K562 (cell line): ENCODE data around the gene TSEN54. TPM values are rescaled to one million over a fixed set of nuclear protein-coding genes. Genes with fewer than 3 reads are reported as not detected.

Experiments
- ATAC-seq: fragments of 200-7000 bp; cut with Tn5 transposase; 3 replicates; pipeline ENCODE4 v1.9.1; 2020; ENCODE audit warnings: moderate library complexity
- BruUV-seq: library from RNA; stranded (reverse); fragments of 400-500 nt; replicated peaks from 2 replicates; lab custom pipeline; 2021; lab: Mats Ljungman, UMichigan
- CTCF ChIA-PET: fragments of 300-600 bp; formaldehyde crosslinking; extraction: SDS; loops from one replicate; lab custom pipeline; 2021; ENCODE audit warnings: low intra/inter-chr PET ratio; lab: Yijun Ruan, JAX
- POLR2A ChIA-PET: fragments of 300-600, 350-650 bp; sonication (Branson Sonifier 250); formaldehyde crosslinking; extraction: SDS; loops from one replicate; lab custom pipeline; 2021; ENCODE audit warnings: antibody characterized with exemption, inconsistent platforms; lab: Yijun Ruan, JAX
- DNase-seq, 4 experiments: peaks; one replicate each; pipeline versions ENCODE4 v3.0.0 to v3.0.0-alpha.2; 2011 to 2018; ENCODE audit warnings: low spot score in 3 of 4, mixed read lengths in 3 of 4; ENCODE audit errors: extremely low read depth in 1 of 4
- FAIRE-seq: peaks from 2 replicates; lab custom pipeline; 2011; peaks lifted over from hg19 to GRCh38; lab: Jason Lieb, UNC
- H2AFZ ChIP-seq: 2 replicates; pipeline ENCODE4 v1.6.0; 2011; ENCODE audit warnings: low read depth, low read length, control low read depth, inconsistent platforms
- H3K27ac ChIP-seq: fragments of 200-600 bp; 3 replicates; pipeline ENCODE4 v1.8.0; 2011; ENCODE audit warnings: low read depth, mild to moderate bottlenecking, control low read depth, inconsistent platforms, low read length, moderate library complexity, mixed read lengths; ENCODE audit errors: extremely low read depth
- H3K27me3 ChIP-seq, 2 experiments: fragments of 300-600 bp in 1 of 2; 2 replicates in 1 of 2; 3 replicates in 1 of 2; pipeline versions ENCODE4 v1.6.0 to v1.8.0; 2011; ENCODE audit warnings: inconsistent platforms in 2 of 2, low read length in 2 of 2, mild to moderate bottlenecking in 1 of 2, mixed read lengths in 1 of 2, moderate library complexity in 1 of 2; ENCODE audit not compliant: control insufficient read depth in 2 of 2, insufficient read depth in 2 of 2
- H3K36me3 ChIP-seq: fragments of 300-600 bp; 3 replicates; pipeline ENCODE4 v1.8.0; 2011; ENCODE audit warnings: mild to moderate bottlenecking, low read length, inconsistent platforms; ENCODE audit not compliant: control insufficient read depth, insufficient read depth
- H3K4me1 ChIP-seq, 2 experiments: fragments of 200-600 bp in 1 of 2; replicated peaks in 1 of 2; 2 replicates in 1 of 2; 3 replicates in 1 of 2; pipeline versions ENCODE4 v1.5.1 to v1.8.0; 2011; ENCODE audit warnings: inconsistent platforms in 2 of 2, low read length in 2 of 2, mild to moderate bottlenecking in 1 of 2, mixed read lengths in 1 of 2, moderate library complexity in 1 of 2; ENCODE audit not compliant: control insufficient read depth in 2 of 2, insufficient read depth in 2 of 2
- H3K4me2 ChIP-seq: 2 replicates; pipeline ENCODE4 v1.6.1; 2011; ENCODE audit warnings: low read length, control low read depth, inconsistent platforms, mixed read lengths; ENCODE audit not compliant: insufficient read depth
- H3K4me3 ChIP-seq: fragments of 200-600 bp; sonication (generic), shearing (Covaris generic); 2 replicates; pipeline ENCODE4 v1.5.1; 2016; ENCODE audit warnings: control low read depth, inconsistent platforms
- H3K79me2 ChIP-seq: fragments of 200-600 bp; 3 replicates; pipeline ENCODE4 v1.8.0; 2011; ENCODE audit warnings: low read length, inconsistent platforms; ENCODE audit not compliant: control insufficient read depth, insufficient read depth
- H3K9ac ChIP-seq, 2 experiments: 2 replicates each; pipeline versions ENCODE4 v1.6.0 to v1.6.1; 2011; ENCODE audit warnings: low read depth in 2 of 2, low read length in 2 of 2, control low read depth in 1 of 2, inconsistent platforms in 1 of 2, mild to moderate bottlenecking in 1 of 2, mixed read lengths in 1 of 2; ENCODE audit not compliant: insufficient read depth in 1 of 2
- H3K9me1 ChIP-seq: one replicate; pipeline ENCODE4 v1.6.0; 2011; ENCODE audit warnings: inconsistent platforms, mild to moderate bottlenecking, low read length, moderate library complexity; ENCODE audit not compliant: control insufficient read depth, insufficient read depth
- H3K9me3 ChIP-seq: replicated peaks from 2 replicates; pipeline ENCODE4 v1.5.1; 2011; ENCODE audit warnings: low read depth, low read length, inconsistent platforms; ENCODE audit not compliant: control insufficient read depth, insufficient read depth
- H4K20me1 ChIP-seq: replicated peaks from 2 replicates; pipeline ENCODE4 v1.6.1; 2011; ENCODE audit warnings: low read length, inconsistent platforms, mixed read lengths; ENCODE audit not compliant: control insufficient read depth, insufficient read depth
- MTF1 ChIP-seq: fragments of 250-450 bp; sonication (Bioruptor Pico); IDR thresholded peaks from 2 replicates; pipeline ENCODE4 v1.9.0; 2021; ENCODE audit warnings: moderate library complexity, mild to moderate bottlenecking, inconsistent platforms, borderline replicate concordance
- RBM15 ChIP-seq: fragments of 200-400 bp; formaldehyde crosslinking; IDR thresholded peaks from 2 replicates; pipeline ENCODE4 v1.6.1; 2018; ENCODE audit warnings: mild to moderate bottlenecking, low read length, moderate library complexity; ENCODE audit not compliant: insufficient read depth
- SIN3A ChIP-seq, 2 experiments: fragments of 150-350 bp in 1 of 2; IDR thresholded peaks; 2 replicates each; pipeline ENCODE4 v1.6.1; 2011 to 2016; ENCODE audit warnings: borderline replicate concordance in 2 of 2, low read depth in 2 of 2, low read length in 2 of 2, mild to moderate bottlenecking in 2 of 2, moderate library complexity in 2 of 2; ENCODE audit not compliant: control insufficient read depth in 1 of 2
- STAT5B ChIP-seq: fragments of 250-450 bp; sonication (Bioruptor Pico); IDR thresholded peaks from 2 replicates; pipeline ENCODE4 v1.8.0; 2021; ENCODE audit warnings: mild to moderate bottlenecking, inconsistent platforms
- ZFP36 ChIP-seq: fragments of 150-350 bp; IDR thresholded peaks from 2 replicates; pipeline ENCODE4 v1.6.1; 2018; ENCODE audit warnings: low read length, low read depth; ENCODE audit not compliant: partially characterized antibody
- ZNF121 ChIP-seq: sonication (generic); formaldehyde crosslinking; conservative IDR thresholded peaks from 2 replicates; pipeline ENCODE4 v1.8.0; 2022; ENCODE audit warnings: missing genetic modification reagents
- ZNF444 ChIP-seq: fragments of 250-450 bp; sonication (Bioruptor Pico); IDR thresholded peaks from 2 replicates; pipeline ENCODE4 v1.4.0; 2020; ENCODE audit warnings: mild to moderate bottlenecking, moderate library complexity
- ZNF695 ChIP-seq: fragments of 450-650 bp; formaldehyde crosslinking; IDR thresholded peaks from 2 replicates; pipeline ENCODE4 v1.4.0; 2020; ENCODE audit warnings: mild to moderate bottlenecking, moderate library complexity
- WGBS: fragments of 100-300 bp; shearing (Covaris generic); methylation state at CpG from one replicate; pipeline ENCODE4 v1.1.6; 2016; ENCODE audit warnings: low coverage, mixed read lengths; ENCODE audit not compliant: insufficient coverage; ENCODE audit errors: missing lambda C conversion rate; 5-methylcytosine and 5-hydroxymethylcytosine counted together
- in situ Hi-C: fragments of 300-500 bp; cut with MboI; formaldehyde crosslinking; loops from 4 replicates; pipeline ENCODE4 v1.15.0; 2018; ENCODE audit warnings: inconsistent platforms, mixed read lengths
- intact Hi-C: fragments of 100-400 bp; cut with micrococcal nuclease; formaldehyde crosslinking; loops from 2 replicates; pipeline ENCODE4 v1.14.2; 2022
- polyA plus RNA-seq, 8 experiments: library from polyadenylated mRNA; depleted of rRNA in 4 of 8; stranded (reverse) in 5 of 8; unstranded in 3 of 8; fragments of >200 nt; fragmentation: Nextera tagmentation in 2 of 8; fragmentation: Illumina TruSeq in 1 of 8; extraction: Ambion mirVana in 2 of 8; extraction: Trizol in 1 of 8; gene quantifications; 2 replicates each; pipeline versions ENCODE4 v1.2.1 to v1.2.3, GENCODE V29; 2011 to 2014; ENCODE audit warnings: inconsistent platforms in 1 of 8, missing spikeins in 1 of 8
- total RNA-seq, 7 experiments: library from RNA; depleted of rRNA in 6 of 7; stranded (reverse); fragments of >200 nt in 6 of 7; fragmentation: Illumina TruSeq in 2 of 7; extraction: Trizol in 2 of 7; gene quantifications; 2 replicates each; pipeline versions ENCODE4 v1.2.1 to v1.2.3, GENCODE V29; 2011 to 2021; ENCODE audit warnings: low replicate concordance in 1 of 7
- TF ChIP-seq, protein P1 (sequence below): fragments of 250-450 bp; sonication (Bioruptor Pico); IDR thresholded peaks from 2 replicates; pipeline ENCODE4 v1.5.0; 2021
- TF ChIP-seq, protein P2 (sequence below): fragments of 250-450 bp; sonication (Bioruptor Pico); IDR thresholded peaks from 2 replicates; pipeline ENCODE4 v1.8.0; 2022; ENCODE audit warnings: inconsistent platforms, mild to moderate bottlenecking, moderate library complexity, borderline replicate concordance

TSEN54 gene
- total and polyA plus RNA-seq, 9 of the 15 experiments (the other 6 are each of a cell fraction or from before 2014, with no cell fraction given): 5.9 to 64.3 (median 48.9) TPM

DNA sequence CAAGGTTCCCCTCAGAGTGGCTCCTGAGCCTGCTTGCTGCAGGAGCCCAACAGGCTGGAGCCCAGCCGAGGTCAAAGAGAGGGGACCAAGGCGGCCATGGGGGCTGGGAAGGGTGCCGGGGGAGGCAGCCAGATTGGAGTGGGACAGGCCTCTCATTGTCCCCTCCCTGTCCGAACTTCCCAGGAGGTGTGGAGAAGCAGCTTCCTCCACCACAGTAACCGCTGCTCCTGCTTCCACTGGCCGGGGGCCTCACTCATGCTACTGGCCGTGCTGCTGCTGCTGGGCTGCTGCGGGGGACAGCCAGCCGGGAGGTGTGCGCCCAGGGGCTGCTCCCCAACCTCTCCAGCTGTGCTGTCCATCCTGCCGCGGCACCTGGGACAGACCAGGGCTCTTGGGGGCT is 30.6 kb upstream of the TSEN54 start (continued):
- TF ChIP-seq, protein P1, sequence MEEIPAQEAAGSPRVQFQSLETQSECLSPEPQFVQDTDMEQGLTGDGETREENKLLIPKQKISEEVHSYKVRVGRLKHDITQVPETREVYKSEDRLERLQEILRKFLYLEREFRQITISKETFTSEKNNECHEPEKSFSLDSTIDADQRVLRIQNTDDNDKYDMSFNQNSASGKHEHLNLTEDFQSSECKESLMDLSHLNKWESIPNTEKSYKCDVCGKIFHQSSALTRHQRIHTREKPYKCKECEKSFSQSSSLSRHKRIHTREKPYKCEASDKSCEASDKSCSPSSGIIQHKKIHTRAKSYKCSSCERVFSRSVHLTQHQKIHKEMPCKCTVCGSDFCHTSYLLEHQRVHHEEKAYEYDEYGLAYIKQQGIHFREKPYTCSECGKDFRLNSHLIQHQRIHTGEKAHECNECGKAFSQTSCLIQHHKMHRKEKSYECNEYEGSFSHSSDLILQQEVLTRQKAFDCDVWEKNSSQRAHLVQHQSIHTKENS (CRISPR knock-in tag): no peak
- TF ChIP-seq, protein P2, sequence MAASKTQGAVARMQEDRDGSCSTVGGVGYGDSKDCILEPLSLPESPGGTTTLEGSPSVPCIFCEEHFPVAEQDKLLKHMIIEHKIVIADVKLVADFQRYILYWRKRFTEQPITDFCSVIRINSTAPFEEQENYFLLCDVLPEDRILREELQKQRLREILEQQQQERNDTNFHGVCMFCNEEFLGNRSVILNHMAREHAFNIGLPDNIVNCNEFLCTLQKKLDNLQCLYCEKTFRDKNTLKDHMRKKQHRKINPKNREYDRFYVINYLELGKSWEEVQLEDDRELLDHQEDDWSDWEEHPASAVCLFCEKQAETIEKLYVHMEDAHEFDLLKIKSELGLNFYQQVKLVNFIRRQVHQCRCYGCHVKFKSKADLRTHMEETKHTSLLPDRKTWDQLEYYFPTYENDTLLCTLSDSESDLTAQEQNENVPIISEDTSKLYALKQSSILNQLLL: no peak

DNA sequence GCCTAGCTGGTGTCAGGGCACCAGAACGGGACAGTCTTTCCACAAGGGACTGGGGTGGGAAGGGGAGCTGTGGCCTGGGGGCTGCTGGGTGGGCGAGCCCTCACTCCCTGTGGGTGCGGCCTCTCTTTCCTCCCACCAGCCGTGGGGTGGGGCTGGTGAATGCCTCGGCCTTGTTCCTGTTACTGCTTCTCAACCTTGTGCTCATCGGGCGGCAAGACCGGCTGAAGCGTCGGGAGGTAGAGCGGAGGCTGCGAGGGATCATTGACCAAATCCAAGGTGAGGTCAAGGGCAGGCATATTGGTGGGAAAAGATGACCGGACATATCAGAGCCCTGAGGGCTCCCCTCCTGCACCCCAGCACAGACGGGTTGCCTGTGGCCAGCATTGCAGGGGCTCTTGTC is 30.2 kb upstream of the TSEN54 start:
- 87% methylated on average over 14 of the region's 14 CpGs for WGBS
- in situ Hi-C loops: no loop called here
- no peak for FAIRE-seq

More for the DNA sequence above, 30.2 kb upstream of the TSEN54 start:
- Histone ChIP-seq H3K9me1 (no peaks in the 10 kb centered on the region), H3K36me3 (no peaks in the 10 kb centered on the region), H3K9ac (no peak overlapping the region; a peak in 1 of 4 replicates), H3K4me1 (peaks cover 11 to 33% of the 10 kb centered on the region in 2 experiments; a peak in 4 of 5 replicates), H3K27ac (no peak overlapping the region)
- intact Hi-C loops: loop anchor here (2.0 kb wide), 1 partner anchor 59 kb away; no protein-coding TSS in a partner anchor
- POLR2A ChIA-PET: interaction anchor here (0.5 to 0.6 kb wide), 3 partner anchors 9 to 197 kb away, joined by 3 read pairs; partner anchors contain the start of gene SLC25A19
- ATAC-seq: no peak
- CTCF ChIA-PET: interaction anchor here (0.5 to 2.3 kb wide), 3 partner anchors 60 to 215 kb away, joined by 3 to 20 read pairs (median 3); partner anchors contain the start of gene MIF4GD
- BruUV-seq: no TSS peak
- no peak for TF ChIP-seq SIN3A (IDR thresholded peaks at IDR 0.05; ENCODE audit: borderline replicate concordance in 2 of 2, control insufficient read depth in 1 of 2, low read depth in 2 of 2, low read length in 2 of 2)
- no peak for TF ChIP-seq ZNF695 (CRISPR knock-in tag)
- no peak for TF ChIP-seq RBM15
- TF ChIP-seq MTF1: no peak
- TF ChIP-seq ZNF121 (CRISPR knock-in tag): no peak
- TF ChIP-seq ZNF444 (CRISPR knock-in tag): no peak
- TF ChIP-seq ZFP36: no peak
- no peak for TF ChIP-seq STAT5B (CRISPR knock-in tag)
- TF ChIP-seq, all 486 proteins: peak for 0
- DNase-seq: no peak
- H4K20me1 ChIP-seq: peaks cover 10% of the 10 kb centered on the region; the same call in 1 of the 2 replicates
- 0 out of 3 replicates have a peak, but pooled peaks cover 2% of the 10 kb centered on the region for H3K79me2 ChIP-seq
- H3K27me3 ChIP-seq: no peaks in the 10 kb centered on the region
- H3K4me3 ChIP-seq: no peak overlapping the region
- H2AFZ ChIP-seq: no peak overlapping the region
- H3K4me2 ChIP-seq: no peak overlapping the region
- no peaks in the 10 kb centered on the region for H3K9me3 ChIP-seq
